Endothelial cell of umbilical vein (primary cell): ENCODE measurements around the gene PRAMEF25. TPM values are rescaled to one million over a fixed set of nuclear protein-coding genes. Genes with fewer than 3 reads are reported as not detected.

Experiments used
- polyA plus RNA-seq, 4 experiments: library from polyadenylated mRNA; depleted of rRNA in 3 of 4; stranded (reverse) in 3 of 4; unstranded in 1 of 4; fragments of >200 nt; gene quantifications; 2 replicates each; pipeline versions ENCODE4 v1.2.1 to v1.2.3, GENCODE V29; 2011 to 2012; ENCODE audit warnings: missing spikeins in 1 of 4
- total RNA-seq: library from RNA; stranded (reverse); gene quantifications from 2 replicates; pipeline ENCODE4 v1.2.3, GENCODE V29; 2021

PRAMEF25 gene
- total and polyA plus RNA-seq, 2 donors (not counting 3 experiments of a cell fraction or from before 2014, with no cell fraction given) = not detected

Other genes with a start within 250 kb of the PRAMEF25 start
- not detected in 2 replicates for gene PRAMEF11, start 239.4 kb upstream of the PRAMEF25 start, total RNA-seq
- not detected in 2 replicates for gene PRAMEF11, start 239.4 kb upstream of the PRAMEF25 start, polyA plus RNA-seq
- not detected in 2 replicates for gene HNRNPCL1, start 222.1 kb upstream of the PRAMEF25 start, total RNA-seq
- not detected in 2 replicates for gene HNRNPCL1, start 222.1 kb upstream of the PRAMEF25 start, polyA plus RNA-seq
- gene PRAMEF2, start 213.7 kb upstream of the PRAMEF25 start, total RNA-seq = not detected in 2 replicates
- not detected in 2 replicates for gene PRAMEF2, start 213.7 kb upstream of the PRAMEF25 start, polyA plus RNA-seq
- not detected in 2 replicates for gene PRAMEF4, start 184.6 kb upstream of the PRAMEF25 start, total RNA-seq
- gene PRAMEF4, start 184.6 kb upstream of the PRAMEF25 start, polyA plus RNA-seq = not detected in 2 replicates
- not detected in 2 replicates for gene PRAMEF10, start 172.5 kb upstream of the PRAMEF25 start, total RNA-seq
- not detected in 2 replicates for gene PRAMEF10, start 172.5 kb upstream of the PRAMEF25 start, polyA plus RNA-seq
- gene PRAMEF7, start 154.2 kb upstream of the PRAMEF25 start, total RNA-seq = not detected in 2 replicates
- not detected in 2 replicates for gene PRAMEF7, start 154.2 kb upstream of the PRAMEF25 start, polyA plus RNA-seq
- gene PRAMEF6, start 123.2 kb upstream of the PRAMEF25 start, total RNA-seq = not detected in 2 replicates
- gene PRAMEF6, start 123.2 kb upstream of the PRAMEF25 start, polyA plus RNA-seq = not detected in 2 replicates
- gene PRAMEF27, start 14.2 kb upstream of the PRAMEF25 start, total RNA-seq = not detected in 2 replicates
- not detected in 2 replicates for gene PRAMEF27, start 14.2 kb upstream of the PRAMEF25 start, polyA plus RNA-seq
- gene HNRNPCL3, start 10.0 kb upstream of the PRAMEF25 start, total RNA-seq = not detected in 2 replicates
- gene HNRNPCL3, start 10.0 kb upstream of the PRAMEF25 start, polyA plus RNA-seq = not detected in 2 replicates
- gene HNRNPCL2, start 46.1 kb downstream of the PRAMEF25 start, total RNA-seq = not detected in 2 replicates
- not detected in 2 replicates for gene HNRNPCL2, start 46.1 kb downstream of the PRAMEF25 start, polyA plus RNA-seq
- gene PRAMEF26, start 85.2 kb downstream of the PRAMEF25 start, total RNA-seq = not detected in 2 replicates
- gene PRAMEF26, start 85.2 kb downstream of the PRAMEF25 start, polyA plus RNA-seq = not detected in 2 replicates
- not detected in 2 replicates for gene HNRNPCL4, start 94.9 kb downstream of the PRAMEF25 start, total RNA-seq
- not detected in 2 replicates for gene HNRNPCL4, start 94.9 kb downstream of the PRAMEF25 start, polyA plus RNA-seq
- gene PRAMEF9, start 101.1 kb downstream of the PRAMEF25 start, total RNA-seq = not detected in 2 replicates
- gene PRAMEF9, start 101.1 kb downstream of the PRAMEF25 start, polyA plus RNA-seq = not detected in 2 replicates
- gene PRAMEF13, start 130.6 kb downstream of the PRAMEF25 start, total RNA-seq = not detected in 2 replicates
- gene PRAMEF13, start 130.6 kb downstream of the PRAMEF25 start, polyA plus RNA-seq = not detected in 2 replicates
- not detected in 2 replicates for gene PRAMEF18, start 155.4 kb downstream of the PRAMEF25 start, total RNA-seq
- not detected in 2 replicates for gene PRAMEF18, start 155.4 kb downstream of the PRAMEF25 start, polyA plus RNA-seq
- gene PRAMEF5, start 183.4 kb downstream of the PRAMEF25 start, total RNA-seq = not detected in 2 replicates
- gene PRAMEF5, start 183.4 kb downstream of the PRAMEF25 start, polyA plus RNA-seq = not detected in 2 replicates
- gene PRAMEF8, start 214.4 kb downstream of the PRAMEF25 start, total RNA-seq = not detected in 2 replicates
- gene PRAMEF8, start 214.4 kb downstream of the PRAMEF25 start, polyA plus RNA-seq = not detected in 2 replicates
- not detected in 2 replicates for gene PRAMEF33, start 232.8 kb downstream of the PRAMEF25 start, total RNA-seq
- gene PRAMEF33, start 232.8 kb downstream of the PRAMEF25 start, polyA plus RNA-seq = not detected in 2 replicates
- not detected in 2 replicates for gene PRAMEF15, start 244.8 kb downstream of the PRAMEF25 start, total RNA-seq
- gene PRAMEF15, start 244.8 kb downstream of the PRAMEF25 start, polyA plus RNA-seq = not detected in 2 replicates